ENCODE results near the gene YAP1. TPM values are rescaled to one million over a fixed set of nuclear protein-coding genes. Genes with fewer than 3 reads are reported as not detected.

The YAP1 gene
- total RNA-seq, 1 experiment from 2014 or later, result 158 TPM

DNA sequence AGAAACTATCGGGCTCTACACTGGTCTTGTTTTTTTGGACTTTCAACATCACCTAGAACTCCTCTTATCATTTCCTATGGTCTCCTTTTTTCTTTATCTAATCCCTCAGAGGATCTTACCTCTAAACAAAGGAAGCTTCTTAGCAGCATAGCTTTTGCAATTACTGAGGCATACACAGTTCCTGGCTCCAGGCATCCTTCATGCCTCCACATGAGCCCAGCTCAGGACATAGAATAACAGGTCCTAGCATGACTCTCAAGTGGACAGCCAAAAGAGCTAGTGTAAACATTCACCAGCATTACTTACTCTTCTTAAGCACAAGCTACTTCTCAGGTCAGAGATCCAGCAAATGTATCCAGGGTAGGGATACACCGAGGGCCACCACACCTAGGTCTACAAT lies 45.9 kb upstream of the YAP1 start:
- Mint-ChIP-seq H3K9me3 (ENCODE audit: unreplicated experiment) (no peaks in the 10 kb centered on the region), H3K4me3 (ENCODE audit: unreplicated experiment) (no peak overlapping the region), H3K27me3 (ENCODE audit: insufficient read depth, unreplicated experiment) (no peaks in the 10 kb centered on the region), H3K27ac (ENCODE audit: low read depth, unreplicated experiment) (peak overlapping the region; percentile 76), H3K4me1 (ENCODE audit: insufficient read depth, unreplicated experiment) (peaks cover 9% of the 10 kb centered on the region), H3K36me3 (ENCODE audit: insufficient read depth, unreplicated experiment) (no peaks in the 10 kb centered on the region)
- DNase-seq (ENCODE audit: unreplicated experiment), result peak; percentile 71
- intact Hi-C loops (cut with micrococcal nuclease), result no loop called here
- CTCF ChIA-PET, result interaction anchor here (0.6 to 1.6 kb wide), 3 partner anchors 95 to 543 kb away, joined by 3 to 7 read pairs (median 4); no protein-coding TSS in a partner anchor
- POLR2A ChIA-PET, result interaction anchor here (0.6 to 2.0 kb wide), 13 partner anchors 11 to 949 kb away, joined by 3 to 10 read pairs (median 4); partner anchors contain the start of gene CFAP300
- TF ChIP-seq CTCF (IDR thresholded peaks at IDR 0.05; ENCODE audit: unreplicated experiment), result no peak
- no TSS peak for BruUV-seq (replicated peaks)

- H3K27ac Mint-ChIP-seq (ENCODE audit: low read depth, unreplicated experiment), result no peak overlapping the region
- peaks cover 7% of the 10 kb centered on the region for H3K36me3 Mint-ChIP-seq (ENCODE audit: insufficient read depth, unreplicated experiment)
- TF ChIP-seq CTCF (IDR thresholded peaks at IDR 0.05; ENCODE audit: unreplicated experiment), result no peak
- no peak overlapping the region for H3K4me3 Mint-ChIP-seq (ENCODE audit: unreplicated experiment)
- no peaks in the 10 kb centered on the region for H3K4me1 Mint-ChIP-seq (ENCODE audit: insufficient read depth, unreplicated experiment)
- no peaks in the 10 kb centered on the region for H3K27me3 Mint-ChIP-seq (ENCODE audit: insufficient read depth, unreplicated experiment)
- BruUV-seq (replicated peaks), result no TSS peak
- POLR2A ChIA-PET, result interaction anchor here (1.5 kb wide), 1 partner anchor 11 kb away, joined by 4 read pairs; no protein-coding TSS in a partner anchor
- CTCF ChIA-PET, result no interaction called here
- H3K9me3 Mint-ChIP-seq (ENCODE audit: unreplicated experiment), result peaks cover 16% of the 10 kb centered on the region
- DNase-seq (ENCODE audit: unreplicated experiment), result no peak
- intact Hi-C loops (cut with micrococcal nuclease), result no loop called here
Observed at GRCh38 chr11:102070766-102071165, 39.5 kb upstream of the YAP1 start.

- no peaks in the 10 kb centered on the region for H3K27me3 Mint-ChIP-seq (ENCODE audit: insufficient read depth, unreplicated experiment)
- intact Hi-C loops (cut with micrococcal nuclease), result no loop called here
- ChIA-PET CTCF (interaction anchor here (0.5 to 0.7 kb wide), 4 partner anchors 9 to 223 kb away, joined by 3 to 4 read pairs (median 3); no protein-coding TSS in a partner anchor), POLR2A (interaction anchor here (0.7 to 1.5 kb wide), 3 partner anchors 10 to 155 kb away, joined by 3 to 5 read pairs (median 4); no protein-coding TSS in a partner anchor)
- no peak for TF ChIP-seq CTCF (IDR thresholded peaks at IDR 0.05; ENCODE audit: unreplicated experiment)
- H3K36me3 Mint-ChIP-seq (ENCODE audit: insufficient read depth, unreplicated experiment), result peaks cover 7% of the 10 kb centered on the region
- DNase-seq (ENCODE audit: unreplicated experiment), result no peak
- peaks cover 16% of the 10 kb centered on the region for H3K9me3 Mint-ChIP-seq (ENCODE audit: unreplicated experiment)
- no peaks in the 10 kb centered on the region for H3K4me1 Mint-ChIP-seq (ENCODE audit: insufficient read depth, unreplicated experiment)
- no peak overlapping the region for H3K27ac Mint-ChIP-seq (ENCODE audit: low read depth, unreplicated experiment)
- no peak overlapping the region for H3K4me3 Mint-ChIP-seq (ENCODE audit: unreplicated experiment)
- no TSS peak for BruUV-seq (replicated peaks)
Observed at GRCh38 chr11:102071497-102072472, 38.5 kb upstream of the YAP1 start.

DNA sequence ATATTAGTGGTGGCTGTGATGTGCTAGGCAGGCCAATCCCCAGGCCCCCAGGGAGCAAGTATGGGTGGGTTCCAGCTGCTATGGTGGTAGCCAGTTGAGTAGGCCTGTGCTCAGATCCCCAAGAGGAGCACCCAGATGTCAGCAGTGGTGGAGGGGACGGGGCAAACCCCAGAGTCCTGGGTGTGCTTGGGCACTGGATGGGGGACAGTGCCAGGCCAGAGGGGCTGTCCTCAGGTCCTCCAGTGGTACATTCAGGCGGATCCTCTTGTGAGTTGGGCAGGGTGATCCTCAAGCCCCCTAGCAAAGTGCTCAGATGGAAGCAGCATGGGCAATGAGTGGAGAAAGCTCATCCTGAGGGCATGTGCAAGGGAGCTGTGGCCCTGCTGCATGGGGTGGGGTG lies 37.0 kb upstream of the YAP1 start:
- no peak for TF ChIP-seq CTCF (IDR thresholded peaks at IDR 0.05; ENCODE audit: unreplicated experiment)
- CTCF ChIA-PET, result interaction anchor here (0.7 kb wide), 1 partner anchor 1372 kb away, joined by 4 read pairs; no protein-coding TSS in a partner anchor
- Mint-ChIP-seq H3K4me1 (ENCODE audit: insufficient read depth, unreplicated experiment) (no peaks in the 10 kb centered on the region), H3K27ac (ENCODE audit: low read depth, unreplicated experiment) (no peak overlapping the region), H3K4me3 (ENCODE audit: unreplicated experiment) (no peak overlapping the region), H3K27me3 (ENCODE audit: insufficient read depth, unreplicated experiment) (no peaks in the 10 kb centered on the region), H3K36me3 (ENCODE audit: insufficient read depth, unreplicated experiment) (peaks cover 7% of the 10 kb centered on the region), H3K9me3 (ENCODE audit: unreplicated experiment) (peaks cover 16% of the 10 kb centered on the region)
- no TSS peak for BruUV-seq (replicated peaks)
- no peak for DNase-seq (ENCODE audit: unreplicated experiment)
- POLR2A ChIA-PET, result no interaction called here
- intact Hi-C loops (cut with micrococcal nuclease), result no loop called here

Measured in MCF 10A (cell line).